Left ventricle myocardium inferior (tissue), 1 donor: ENCODE data around the gene EEA1. TPM values are rescaled to one million over a fixed set of nuclear protein-coding genes. Genes with fewer than 3 reads are reported as not detected.

Experiments used
- DNase-seq: peaks from one replicate; pipeline ENCODE4 v3.0.0-alpha.2; 2020
- H3K27ac ChIP-seq: fragments of 200-600 bp; replicated peaks from 2 replicates; pipeline ENCODE4 v1.8.0; 2021
- H3K27me3 ChIP-seq: fragments of 200-600 bp; 2 replicates; pipeline ENCODE4 v1.8.0; 2021; ENCODE audit warnings: low read depth
- H3K36me3 ChIP-seq: fragments of 200-600 bp; 2 replicates; pipeline ENCODE4 v1.8.0; 2021
- H3K4me1 ChIP-seq: fragments of 200-600 bp; 2 replicates; pipeline ENCODE4 v1.8.0; 2021
- H3K4me3 ChIP-seq: fragments of 200-600 bp; 2 replicates; pipeline ENCODE4 v1.8.0; 2021; ENCODE audit warnings: mild to moderate bottlenecking, moderate library complexity
- H3K9me3 ChIP-seq: fragments of 200-600 bp; replicated peaks from 2 replicates; pipeline ENCODE4 v1.8.0; 2021
- CTCF ChIP-seq: fragments of 200-600 bp; IDR thresholded peaks from 2 replicates; pipeline ENCODE4 v1.8.0; 2021; ENCODE audit warnings: antibody characterized with exemption, mild to moderate bottlenecking, borderline replicate concordance
- intact Hi-C: fragments of 100-400 bp; cut with micrococcal nuclease; formaldehyde crosslinking; loops from one replicate; pipeline ENCODE4 v1.11.0; 2022
- total RNA-seq: library from RNA; stranded (reverse); fragmentation: NEBNext Ultra II Directional; extraction: Animal tissue kit (Norgen Biotek cat#: 25700); gene quantifications from one replicate; pipeline ENCODE4 v1.2.1, GENCODE V29; 2021
- donor health status: DM: no; HTN: yes; CAD: no; lungs with severe emphysema.

Gene EEA1
- total RNA-seq, 1 donor from 2014 or later: 23.9 TPM

- intact Hi-C loops: no loop called here
- Histone ChIP-seq H3K9me3 (no peaks in the 10 kb centered on the region), H3K27ac (no peak overlapping the region), H3K27me3 (no peaks in the 10 kb centered on the region), H3K36me3 (peaks cover 52% of the 10 kb centered on the region), H3K4me3 (no peak overlapping the region), H3K4me1 (peaks cover 3% of the 10 kb centered on the region)
- DNase-seq: no peak
- TF ChIP-seq CTCF: no peak
These were observed 108.0 kb downstream of the EEA1 start for GRCh38 chr12:92821142-92821541.

GRCh38 chr12:92814584-92814983 is 114.5 kb downstream of the EEA1 start:
- no peaks in the 10 kb centered on the region for H3K9me3 ChIP-seq
- DNase-seq: no peak
- H3K36me3 ChIP-seq: peaks cover 75% of the 10 kb centered on the region
- intact Hi-C loops: no loop called here
- TF ChIP-seq CTCF: no peak
- H3K27ac ChIP-seq: no peak overlapping the region
- no peaks in the 10 kb centered on the region for H3K27me3 ChIP-seq
- H3K4me3 ChIP-seq: no peak overlapping the region
- H3K4me1 ChIP-seq: no peaks in the 10 kb centered on the region

- DNase-seq: no peak
- TF ChIP-seq CTCF: no peak
- Histone ChIP-seq H3K9me3 (peaks cover 9% of the 10 kb centered on the region), H3K4me3 (no peak overlapping the region), H3K27me3 (no peaks in the 10 kb centered on the region), H3K36me3 (peaks cover 68% of the 10 kb centered on the region), H3K27ac (no peak overlapping the region), H3K4me1 (no peaks in the 10 kb centered on the region)
- intact Hi-C loops: no loop called here
These were observed 118.7 kb downstream of the EEA1 start for GRCh38 chr12:92810370-92810769.

GRCh38 chr12:92803903-92804302 is 125.2 kb downstream of the EEA1 start:
- Histone ChIP-seq H3K9me3 (peaks cover 9% of the 10 kb centered on the region), H3K4me3 (no peak overlapping the region), H3K27ac (peak overlapping the region; percentile 51), H3K36me3 (peaks cover 62% of the 10 kb centered on the region), H3K4me1 (peaks cover 14% of the 10 kb centered on the region), H3K27me3 (no peaks in the 10 kb centered on the region)
- TF ChIP-seq CTCF: no peak
- DNase-seq: no peak
- intact Hi-C loops: no loop called here

- peak overlapping the region; percentile 51 for H3K27ac ChIP-seq
- H3K27me3 ChIP-seq: no peaks in the 10 kb centered on the region
- intact Hi-C loops: no loop called here
- no peak overlapping the region for H3K4me3 ChIP-seq
- H3K36me3 ChIP-seq: peaks cover 61% of the 10 kb centered on the region
- no peak for TF ChIP-seq CTCF
- DNase-seq: no peak
- H3K9me3 ChIP-seq: peaks cover 9% of the 10 kb centered on the region
- H3K4me1 ChIP-seq: peaks cover 14% of the 10 kb centered on the region
These were observed 126.2 kb downstream of the EEA1 start for GRCh38 chr12:92802906-92803305.

GRCh38 chr12:92796650-92797049 is 132.4 kb downstream of the EEA1 start:
- TF ChIP-seq CTCF: no peak
- Histone ChIP-seq H3K9me3 (peaks cover 12% of the 10 kb centered on the region), H3K27me3 (no peaks in the 10 kb centered on the region), H3K4me3 (no peak overlapping the region), H3K4me1 (peaks cover 4% of the 10 kb centered on the region), H3K27ac (no peak overlapping the region), H3K36me3 (peaks cover 63% of the 10 kb centered on the region)
- intact Hi-C loops: no loop called here
- no peak for DNase-seq
